Liver (tissue), 9 donors: Measurements from ENCODE around the gene TAF3. TPM values are rescaled to one million over a fixed set of nuclear protein-coding genes. Genes with fewer than 3 reads are reported as not detected.

Experiments
- DNase-seq: peaks from one replicate; pipeline ENCODE4 v3.0.0-alpha.2; 2017; ENCODE audit warnings: low spot score
- H3K27ac ChIP-seq, 2 donors: one replicate each; pipeline ENCODE4 v1.7.0; 2013; ENCODE audit warnings: inconsistent platforms in 2 of 2, low read length in 2 of 2, control low read depth in 1 of 2, low read depth in 1 of 2, mild to moderate bottlenecking in 1 of 2
- H3K27me3 ChIP-seq, 4 donors: one replicate each; pipeline versions ENCODE4 v1.6.1 to v1.7.0; 2013; ENCODE audit warnings: low read length in 3 of 4, inconsistent platforms in 1 of 4, mild to moderate bottlenecking in 1 of 4, moderate library complexity in 1 of 4; ENCODE audit not compliant: control insufficient read depth in 4 of 4, insufficient read depth in 4 of 4
- H3K36me3 ChIP-seq, 4 donors: one replicate each; pipeline versions ENCODE4 v1.6.1 to v1.7.0; 2013; ENCODE audit warnings: low read length in 3 of 4, mild to moderate bottlenecking in 3 of 4, low read depth in 1 of 4, moderate library complexity in 1 of 4; ENCODE audit not compliant: control insufficient read depth in 4 of 4, insufficient read depth in 3 of 4
- H3K4me1 ChIP-seq, 4 donors: one replicate each; pipeline versions ENCODE4 v1.6.1 to v1.7.0; 2013; ENCODE audit warnings: low read length in 3 of 4, mild to moderate bottlenecking in 3 of 4, moderate library complexity in 1 of 4; ENCODE audit not compliant: control insufficient read depth in 4 of 4, insufficient read depth in 4 of 4
- H3K4me3 ChIP-seq, 3 donors: one replicate each; pipeline versions ENCODE4 v1.6.1 to v1.7.0; 2013; ENCODE audit warnings: low read length in 3 of 3, control low read depth in 1 of 3, low read depth in 1 of 3, mild to moderate bottlenecking in 1 of 3
- H3K9ac ChIP-seq, 2 donors: one replicate each; pipeline ENCODE4 v1.7.0; 2013; ENCODE audit warnings: low read length in 2 of 2, mild to moderate bottlenecking in 2 of 2, moderate library complexity in 2 of 2, control low read depth in 1 of 2, low read depth in 1 of 2
- H3K9me3 ChIP-seq, 4 donors: one replicate each; pipeline versions ENCODE4 v1.6.1 to v1.7.0; 2013; ENCODE audit warnings: low read length in 3 of 4; ENCODE audit not compliant: control insufficient read depth in 4 of 4
- CTCF ChIP-seq: fragments of 150-350 bp; IDR thresholded peaks from 2 replicates; pipeline ENCODE4 v1.5.1; 2017; ENCODE audit warnings: improper control_type of control experiment, low read depth, low read length; ENCODE audit not compliant: missing input control
- EGR1 ChIP-seq, 2 donors: IDR thresholded peaks; 2 replicates each; pipeline ENCODE4 v1.6.1; 2016 to 2018; ENCODE audit warnings: antibody characterized with exemption in 2 of 2, low read depth in 2 of 2
- FOXA1 ChIP-seq: IDR thresholded peaks from 2 replicates; pipeline ENCODE4 v1.6.1; 2016; ENCODE audit warnings: antibody characterized with exemption
- FOXA2 ChIP-seq: IDR thresholded peaks from 2 replicates; pipeline ENCODE4 v1.6.1; 2016; ENCODE audit warnings: antibody characterized with exemption
- GABPA ChIP-seq, 2 donors: IDR thresholded peaks in 1 of 2; conservative IDR thresholded peaks in 1 of 2; 2 replicates each; pipeline ENCODE4 v1.6.1; 2016; ENCODE audit warnings: antibody characterized with exemption in 2 of 2, mild to moderate bottlenecking in 1 of 2, moderate library complexity in 1 of 2
- HNF4A ChIP-seq, 2 donors: conservative IDR thresholded peaks; 2 replicates each; pipeline ENCODE4 v1.6.1; 2016; ENCODE audit warnings: antibody characterized with exemption in 2 of 2, mild to moderate bottlenecking in 2 of 2
- HNF4G ChIP-seq: IDR thresholded peaks from 2 replicates; pipeline ENCODE4 v1.6.1; 2016; ENCODE audit warnings: antibody characterized with exemption
- JUND ChIP-seq, 2 donors: IDR thresholded peaks; 2 replicates each; pipeline ENCODE4 v1.6.1; 2016; ENCODE audit warnings: antibody characterized with exemption in 2 of 2
- MAX ChIP-seq: IDR thresholded peaks from 2 replicates; pipeline ENCODE4 v1.6.1; 2016; ENCODE audit warnings: antibody characterized with exemption
- NR2F2 ChIP-seq: IDR thresholded peaks from 2 replicates; pipeline ENCODE4 v1.6.1; 2016; ENCODE audit warnings: antibody characterized with exemption
- RAD21 ChIP-seq, 2 donors: IDR thresholded peaks; 2 replicates each; pipeline ENCODE4 v1.6.1; 2016; ENCODE audit warnings: antibody characterized with exemption in 2 of 2, mild to moderate bottlenecking in 2 of 2
- SP1 ChIP-seq: IDR thresholded peaks from 2 replicates; pipeline ENCODE4 v1.6.1; 2018; ENCODE audit warnings: antibody characterized with exemption, mild to moderate bottlenecking
- TAF1 ChIP-seq: conservative IDR thresholded peaks from 2 replicates; pipeline ENCODE4 v1.6.1; 2016; ENCODE audit warnings: antibody characterized with exemption, mild to moderate bottlenecking
- YY1 ChIP-seq: IDR thresholded peaks from 2 replicates; pipeline ENCODE4 v1.6.1; 2016; ENCODE audit warnings: antibody characterized with exemption, mild to moderate bottlenecking
- ZBTB33 ChIP-seq: IDR thresholded peaks from 2 replicates; pipeline ENCODE4 v1.6.1; 2016; ENCODE audit warnings: antibody characterized with exemption
- WGBS: extraction: QIAGEN DNeasy Blood & Tissue Kit; methylation state at CpG from one replicate; pipeline ENCODE4 v1.1.7; 2013; 5-methylcytosine and 5-hydroxymethylcytosine counted together
- polyA plus RNA-seq, 2 donors: library from polyadenylated mRNA; stranded (reverse) in 1 of 2; unstranded in 1 of 2; fragments of 200-250 nt in 1 of 2; fragments of >200 nt in 1 of 2; fragmentation: Nextera tagmentation in 1 of 2; extraction: Ambion mirVana in 1 of 2; gene quantifications; one replicate each; pipeline versions ENCODE4 v1.2.1 to v1.2.3, GENCODE V29; 2013 to 2015
- total RNA-seq, 2 donors: library from RNA; depleted of rRNA; stranded (reverse); fragments of >200 nt; gene quantifications; one replicate each; pipeline ENCODE4 v1.2.3, GENCODE V29; 2014
- TF ChIP-seq, protein P1 (sequence below): IDR thresholded peaks from 2 replicates; pipeline ENCODE4 v1.6.1; 2016; ENCODE audit warnings: antibody characterized with exemption
- donor health status: healthy.
- donor health status: healthy.
- donor health status: healthy.
- donor health status: healthy.
- donor health status: healthy.

TAF3 gene
- total and polyA plus RNA-seq, 4 donors, result 1.5 to 3.6 (median 1.9) TPM

GRCh38 chr10:7857262-7857661 lies 39.0 kb downstream of the TAF3 start:
- Histone ChIP-seq H3K9me3 (peaks cover 0 to 9% (median under 1%) of the 10 kb centered on the region in 4 donors), H3K4me3 (no peak overlapping the region), H3K36me3 (no peaks in the 10 kb centered on the region), H3K9ac (no peak overlapping the region), H3K4me1 (peaks cover 7 to 27% (median 11%) of the 10 kb centered on the region in 4 donors), H3K27ac (no peak overlapping the region), H3K27me3 (no peaks in the 10 kb centered on the region)
- no peak for DNase-seq
- no peak for TF ChIP-seq FOXA2
- 67% methylated on average over 4 of the region's 4 CpGs for WGBS

GRCh38 chr10:7861509-7862120 lies 43.3 kb downstream of the TAF3 start:
- Histone ChIP-seq H3K27ac (no peak overlapping the region), H3K36me3 (no peaks in the 10 kb centered on the region), H3K9me3 (peaks cover 0 to 9% (median 2%) of the 10 kb centered on the region in 4 donors), H3K27me3 (no peaks in the 10 kb centered on the region), H3K4me1 (peaks cover 0 to 9% (median 0%) of the 10 kb centered on the region in 4 donors), H3K9ac (no peak overlapping the region), H3K4me3 (no peak overlapping the region)
- no peak for TF ChIP-seq RAD21 (IDR thresholded peaks at IDR 0.05)
- no peak for TF ChIP-seq FOXA1
- TF ChIP-seq HNF4G, result no peak
- TF ChIP-seq CTCF, result no peak
- TF ChIP-seq EGR1 (IDR thresholded peaks at IDR 0.05; ENCODE audit: low read depth in 2 of 2), result no peak
- TF ChIP-seq GABPA (IDR thresholded peaks at IDR 0.05 in 1 of 2, conservative IDR thresholded peaks at IDR 0.05 in 1 of 2), result no peak
- TF ChIP-seq ZBTB33, result no peak
- TF ChIP-seq, protein P1, sequence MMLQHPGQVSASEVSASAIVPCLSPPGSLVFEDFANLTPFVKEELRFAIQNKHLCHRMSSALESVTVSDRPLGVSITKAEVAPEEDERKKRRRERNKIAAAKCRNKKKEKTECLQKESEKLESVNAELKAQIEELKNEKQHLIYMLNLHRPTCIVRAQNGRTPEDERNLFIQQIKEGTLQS, result no peak
- no peak for TF ChIP-seq MAX
- no peak for TF ChIP-seq HNF4A (conservative IDR thresholded peaks at IDR 0.05)
- no peak for TF ChIP-seq NR2F2
- no peak for TF ChIP-seq YY1
- TF ChIP-seq FOXA2, result no peak
- no peak for TF ChIP-seq TAF1
- TF ChIP-seq JUND (IDR thresholded peaks at IDR 0.05), result no peak
- TF ChIP-seq SP1, result no peak
- WGBS, result 78% methylated on average over 4 of the region's 4 CpGs
- DNase-seq, result no peak
